Astrocyte (in vitro differentiated cells and primary cell): ENCODE results near the gene ALAD. TPM values are rescaled to one million over a fixed set of nuclear protein-coding genes. Genes with fewer than 3 reads are reported as not detected.

Experiments
- DNase-seq: peaks from one replicate; pipeline ENCODE4 v3.0.0-alpha.2; 2010; ENCODE audit warnings: low read depth
- FAIRE-seq: peaks from 2 replicates; lab custom pipeline; 2011; peaks lifted over from hg19 to GRCh38; lab: Jason Lieb, UNC
- H2AFZ ChIP-seq: 2 replicates; pipeline ENCODE4 v1.6.0; 2012; ENCODE audit warnings: low read depth, low read length, inconsistent platforms
- H3K27ac ChIP-seq: 2 replicates; pipeline ENCODE4 v1.5.1; 2011; ENCODE audit warnings: low read depth, low read length, inconsistent platforms
- H3K27me3 ChIP-seq: 2 replicates; pipeline ENCODE4 v1.6.0; 2011; ENCODE audit warnings: low read length, inconsistent platforms; ENCODE audit not compliant: insufficient read depth
- H3K36me3 ChIP-seq: 2 replicates; pipeline ENCODE4 v1.5.1; 2011; ENCODE audit warnings: low read length, inconsistent platforms; ENCODE audit not compliant: insufficient read depth
- H3K4me1 ChIP-seq: 2 replicates; pipeline ENCODE4 v1.5.1; 2011; ENCODE audit warnings: low read length, inconsistent platforms; ENCODE audit not compliant: insufficient read depth
- H3K4me2 ChIP-seq: 2 replicates; pipeline ENCODE4 v1.6.0; 2012; ENCODE audit warnings: low read length, inconsistent platforms
- H3K4me3 ChIP-seq: 2 replicates; pipeline ENCODE4 v1.5.1; 2011; ENCODE audit warnings: low read depth, mild to moderate bottlenecking, low read length, inconsistent platforms; ENCODE audit not compliant: insufficient read depth
- H3K79me2 ChIP-seq: 2 replicates; pipeline ENCODE4 v1.6.0; 2012; ENCODE audit warnings: mild to moderate bottlenecking, low read length, inconsistent platforms; ENCODE audit not compliant: insufficient read depth
- H3K9ac ChIP-seq: 2 replicates; pipeline ENCODE4 v1.6.0; 2012; ENCODE audit warnings: mild to moderate bottlenecking, low read length, inconsistent platforms
- H3K9me3 ChIP-seq: 2 replicates; pipeline ENCODE4 v1.5.1; 2012; ENCODE audit warnings: low read depth, mild to moderate bottlenecking, low read length, inconsistent platforms; ENCODE audit not compliant: insufficient read depth
- H4K20me1 ChIP-seq: 2 replicates; pipeline ENCODE4 v1.6.0; 2012; ENCODE audit warnings: low read length, inconsistent platforms; ENCODE audit not compliant: insufficient read depth
- H3K27ac Mint-ChIP-seq: one replicate; pipeline ENCODE4 v1.8.0; 2021; ENCODE audit warnings: mild to moderate bottlenecking, mixed read lengths; ENCODE audit not compliant: unreplicated experiment
- H3K27me3 Mint-ChIP-seq: one replicate; pipeline ENCODE4 v1.8.0; 2021; ENCODE audit warnings: low read depth, mixed read lengths; ENCODE audit not compliant: unreplicated experiment
- H3K36me3 Mint-ChIP-seq: one replicate; pipeline ENCODE4 v1.8.0; 2021; ENCODE audit warnings: low read depth, mixed read lengths; ENCODE audit not compliant: unreplicated experiment
- H3K4me1 Mint-ChIP-seq: one replicate; pipeline ENCODE4 v1.8.0; 2021; ENCODE audit warnings: low read depth, mixed read lengths; ENCODE audit not compliant: unreplicated experiment
- H3K4me3 Mint-ChIP-seq: one replicate; pipeline ENCODE4 v1.8.0; 2021; ENCODE audit warnings: mild to moderate bottlenecking, moderate library complexity, mixed read lengths; ENCODE audit not compliant: unreplicated experiment
- H3K9me3 Mint-ChIP-seq: one replicate; pipeline ENCODE4 v1.8.0; 2021; ENCODE audit warnings: mild to moderate bottlenecking, mixed read lengths; ENCODE audit not compliant: unreplicated experiment
- EZH2 ChIP-seq: IDR thresholded peaks from 2 replicates; pipeline ENCODE4 v1.6.1; 2012; ENCODE audit warnings: mild to moderate bottlenecking, low read length, inconsistent platforms; ENCODE audit not compliant: insufficient read depth
- total RNA-seq: library from RNA; stranded (reverse); gene quantifications from 2 replicates; pipeline ENCODE4 v1.2.1, GENCODE V29; 2021
- TF ChIP-seq, protein P1 (sequence below): IDR thresholded peaks from 2 replicates; pipeline ENCODE4 v1.5.1; 2011; ENCODE audit warnings: low read depth, mild to moderate bottlenecking, inconsistent platforms, low read length, moderate library complexity; ENCODE audit not compliant: insufficient read depth

Gene ALAD
- total RNA-seq, 1 donor from 2014 or later = 20.7 TPM

DNA sequence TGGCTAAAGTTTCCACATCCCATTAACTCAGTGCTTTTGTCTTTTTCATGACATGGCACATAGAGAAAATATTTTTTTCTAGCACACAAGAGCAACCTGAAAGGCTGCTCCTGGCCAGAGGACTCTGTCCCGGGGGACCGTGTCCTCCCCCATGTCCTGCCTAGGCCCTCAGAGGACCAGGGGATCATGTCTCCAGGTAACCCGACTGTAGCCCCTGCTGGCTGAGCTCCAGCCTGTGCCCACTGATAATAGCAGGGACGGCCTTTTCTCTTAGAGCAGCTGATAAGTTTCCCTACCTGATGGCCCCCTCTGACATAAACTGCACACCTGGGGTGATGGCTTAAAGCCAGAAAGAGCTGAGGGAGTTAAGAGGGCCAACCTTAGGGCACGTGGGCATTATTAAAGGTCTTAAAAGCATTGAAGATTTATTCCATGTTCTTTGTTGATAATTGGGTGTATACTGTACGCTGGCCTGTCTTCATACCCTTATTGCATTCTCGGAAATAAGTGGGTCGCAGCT is 30.2 kb downstream of the ALAD start:
- no peaks in the 10 kb centered on the region for H3K9me3 Mint-ChIP-seq
- Histone ChIP-seq H4K20me1 (peaks cover 11% of the 10 kb centered on the region), H3K79me2 (no peaks in the 10 kb centered on the region), H3K9ac (no peak overlapping the region), H3K4me3 (no peak overlapping the region), H3K36me3 (no peaks in the 10 kb centered on the region), H3K27me3 (no peaks in the 10 kb centered on the region), H2AFZ (no peak overlapping the region), H3K9me3 (no peaks in the 10 kb centered on the region), H3K4me1 (peaks cover 5% of the 10 kb centered on the region), H3K4me2 (no peak overlapping the region), H3K27ac (no peak overlapping the region)
- H3K4me3 Mint-ChIP-seq = no peak overlapping the region
- DNase-seq (no peak), FAIRE-seq (no peak)
- no peak overlapping the region for H3K27ac Mint-ChIP-seq
- H3K36me3 Mint-ChIP-seq = no peaks in the 10 kb centered on the region
- H3K4me1 Mint-ChIP-seq = peaks cover 6% of the 10 kb centered on the region
- TF ChIP-seq EZH2 = no peak
- TF ChIP-seq, protein P1, sequence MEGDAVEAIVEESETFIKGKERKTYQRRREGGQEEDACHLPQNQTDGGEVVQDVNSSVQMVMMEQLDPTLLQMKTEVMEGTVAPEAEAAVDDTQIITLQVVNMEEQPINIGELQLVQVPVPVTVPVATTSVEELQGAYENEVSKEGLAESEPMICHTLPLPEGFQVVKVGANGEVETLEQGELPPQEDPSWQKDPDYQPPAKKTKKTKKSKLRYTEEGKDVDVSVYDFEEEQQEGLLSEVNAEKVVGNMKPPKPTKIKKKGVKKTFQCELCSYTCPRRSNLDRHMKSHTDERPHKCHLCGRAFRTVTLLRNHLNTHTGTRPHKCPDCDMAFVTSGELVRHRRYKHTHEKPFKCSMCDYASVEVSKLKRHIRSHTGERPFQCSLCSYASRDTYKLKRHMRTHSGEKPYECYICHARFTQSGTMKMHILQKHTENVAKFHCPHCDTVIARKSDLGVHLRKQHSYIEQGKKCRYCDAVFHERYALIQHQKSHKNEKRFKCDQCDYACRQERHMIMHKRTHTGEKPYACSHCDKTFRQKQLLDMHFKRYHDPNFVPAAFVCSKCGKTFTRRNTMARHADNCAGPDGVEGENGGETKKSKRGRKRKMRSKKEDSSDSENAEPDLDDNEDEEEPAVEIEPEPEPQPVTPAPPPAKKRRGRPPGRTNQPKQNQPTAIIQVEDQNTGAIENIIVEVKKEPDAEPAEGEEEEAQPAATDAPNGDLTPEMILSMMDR = no peak
- peaks cover 8% of the 10 kb centered on the region for H3K27me3 Mint-ChIP-seq

GRCh38 chr9:113369855-113370140 is 31.3 kb downstream of the ALAD start:
- Histone ChIP-seq H3K79me2 (no peaks in the 10 kb centered on the region), H3K27me3 (no peaks in the 10 kb centered on the region), H3K36me3 (no peaks in the 10 kb centered on the region), H3K4me2 (no peak overlapping the region), H3K9me3 (no peaks in the 10 kb centered on the region), H4K20me1 (peaks cover 3% of the 10 kb centered on the region), H2AFZ (no peak overlapping the region), H3K4me1 (no peaks in the 10 kb centered on the region), H3K9ac (no peak overlapping the region), H3K27ac (no peak overlapping the region), H3K4me3 (no peak overlapping the region)
- TF ChIP-seq, protein P1 = no peak
- no peak for TF ChIP-seq EZH2
- DNase-seq = no peak
- no peaks in the 10 kb centered on the region for H3K4me1 Mint-ChIP-seq
- H3K9me3 Mint-ChIP-seq = no peaks in the 10 kb centered on the region
- H3K4me3 Mint-ChIP-seq = no peak overlapping the region
- H3K27ac Mint-ChIP-seq = no peak overlapping the region
- no peaks in the 10 kb centered on the region for H3K36me3 Mint-ChIP-seq
- peaks cover 8% of the 10 kb centered on the region for H3K27me3 Mint-ChIP-seq
- no peak for FAIRE-seq

- no peak overlapping the region for H3K27ac ChIP-seq
- Mint-ChIP-seq H3K4me3 (no peak overlapping the region), H3K9me3 (no peaks in the 10 kb centered on the region), H3K27ac (no peak overlapping the region), H3K27me3 (peaks cover 8% of the 10 kb centered on the region), H3K36me3 (no peaks in the 10 kb centered on the region), H3K4me1 (no peaks in the 10 kb centered on the region)
- H4K20me1 ChIP-seq = peaks cover 3% of the 10 kb centered on the region
- H3K4me3 ChIP-seq = no peak overlapping the region
- H3K79me2 ChIP-seq = no peaks in the 10 kb centered on the region
- no peaks in the 10 kb centered on the region for H3K27me3 ChIP-seq
- H3K9ac ChIP-seq = no peak overlapping the region
- H3K9me3 ChIP-seq = no peaks in the 10 kb centered on the region
- no peaks in the 10 kb centered on the region for H3K4me1 ChIP-seq
- no peak overlapping the region for H3K4me2 ChIP-seq
- H2AFZ ChIP-seq = no peak overlapping the region
- DNase-seq (no peak), FAIRE-seq (no peak)
- no peak for TF ChIP-seq EZH2
- TF ChIP-seq, protein P1 = no peak
- H3K36me3 ChIP-seq = no peaks in the 10 kb centered on the region
Observed at GRCh38 chr9:113368982-113369854, 31.9 kb downstream of the ALAD start.
